ENCODE data around the gene FBXO21.

- TF ChIP-seq CTCF (optimal IDR thresholded peaks at IDR 0.05 in 1 of 3, IDR thresholded peaks at IDR 0.05 in 1 of 3, conservative IDR thresholded peaks at IDR 0.05 in 1 of 3; ENCODE audit: extremely low read depth in 1 of 3, insufficient read depth in 2 of 3, low read length in 3 of 3) (no peak), EZH2 (IDR thresholded peaks at IDR 0.05; ENCODE audit: low read length) (no peak)
These were observed 45.0 kb upstream of the FBXO21 start for GRCh38 chr12:117235261-117235660.
